Testis (tissue), 2 donors: ENCODE results near the gene DNM3.

ENCODE experiments used
- CTCF ChIP-seq, 3 experiments: fragments of 450-650 bp in 2 of 3; fragments of 200-600 bp in 1 of 3; sonication (generic) in 1 of 3; IDR thresholded peaks; one replicate each; pipeline ENCODE4 v1.5.1; 2016 to 2019; ENCODE audit warnings: antibody characterized with exemption in 3 of 3, mild to moderate bottlenecking in 2 of 3, moderate library complexity in 1 of 3
- POLR2A ChIP-seq: fragments of 450-650 bp; IDR thresholded peaks from one replicate; pipeline ENCODE4 v1.6.1; 2017; ENCODE audit warnings: antibody characterized with exemption, mild to moderate bottlenecking, moderate library complexity

- TF ChIP-seq CTCF (IDR thresholded peaks at IDR 0.05) = no peak
- TF ChIP-seq POLR2A = no peak
These were observed 164.6 kb downstream of the DNM3 start for GRCh38 chr1:172005856-172006255.
